ENCODE results near the gene NEUROD1.

The NEUROD1 gene

DNA sequence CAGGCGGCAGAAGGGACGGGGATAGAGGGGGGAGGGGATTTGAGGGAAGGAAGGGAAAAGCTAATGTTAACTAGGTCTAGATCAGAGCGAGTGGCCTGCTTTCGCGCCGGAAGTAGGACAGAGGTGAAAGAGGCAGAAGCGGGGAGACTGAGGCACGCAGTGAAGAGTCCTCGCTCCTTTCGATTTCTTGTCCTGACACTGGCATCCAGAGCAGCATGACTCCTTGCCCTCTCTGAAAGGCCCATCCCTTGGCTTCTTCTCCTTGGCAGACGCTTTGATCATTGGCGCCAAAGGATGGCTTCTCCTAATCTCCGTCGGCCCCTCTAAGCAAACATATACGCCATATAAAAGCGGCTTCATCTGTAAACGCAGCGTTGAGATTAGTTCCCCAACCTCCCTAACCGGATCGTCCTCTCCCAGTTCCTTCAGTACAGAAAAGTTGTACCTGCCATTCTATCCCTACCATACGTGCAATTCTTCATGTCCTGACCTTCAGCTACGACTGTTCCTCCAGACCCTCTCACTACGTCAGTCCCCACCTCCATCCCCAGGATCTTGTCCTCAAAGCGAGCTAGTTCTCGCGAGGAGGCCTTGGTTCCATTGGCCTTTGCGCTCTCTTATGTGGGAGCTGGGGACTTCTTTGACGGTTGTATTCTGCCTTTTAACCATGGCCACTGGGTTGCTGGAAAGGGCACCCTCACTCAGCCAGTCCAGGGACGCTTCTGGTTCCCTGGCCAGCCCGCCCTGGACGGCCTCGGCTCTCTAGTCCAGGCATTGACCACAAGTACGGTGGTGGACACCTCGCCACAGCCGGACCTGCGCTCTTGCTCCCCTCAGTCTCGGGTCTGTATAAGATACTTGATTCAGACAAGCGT, 857 bp upstream of the NEUROD1 start:
- DNase-seq (ENCODE audit: low read depth in 1 of 2, low spot score in 1 of 2): no peak

DNA sequence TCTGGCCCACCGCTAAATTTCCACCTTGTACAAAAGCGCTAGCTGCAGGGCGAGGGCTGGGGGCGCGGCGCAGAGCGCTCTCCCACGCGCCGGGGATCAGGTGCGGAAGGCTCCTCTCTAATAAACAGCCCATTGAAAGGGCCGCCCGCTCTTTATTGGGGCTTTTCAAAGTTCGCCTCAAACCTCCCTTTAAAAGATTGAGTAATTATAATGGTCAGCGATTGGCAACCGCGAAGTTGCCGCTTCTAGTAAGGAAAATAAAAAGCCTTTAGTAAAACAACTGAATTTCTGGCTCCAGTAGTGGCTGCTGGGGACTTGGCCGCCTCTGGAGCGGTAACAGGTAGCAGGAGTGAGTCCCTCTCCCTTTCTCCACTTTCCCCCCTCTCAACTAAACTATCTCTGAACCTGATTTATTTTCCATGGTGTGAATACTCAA, 755 bp downstream of the NEUROD1 start:
- DNase-seq (ENCODE audit: low read depth in 1 of 2, low spot score in 1 of 2): no peak

DNA sequence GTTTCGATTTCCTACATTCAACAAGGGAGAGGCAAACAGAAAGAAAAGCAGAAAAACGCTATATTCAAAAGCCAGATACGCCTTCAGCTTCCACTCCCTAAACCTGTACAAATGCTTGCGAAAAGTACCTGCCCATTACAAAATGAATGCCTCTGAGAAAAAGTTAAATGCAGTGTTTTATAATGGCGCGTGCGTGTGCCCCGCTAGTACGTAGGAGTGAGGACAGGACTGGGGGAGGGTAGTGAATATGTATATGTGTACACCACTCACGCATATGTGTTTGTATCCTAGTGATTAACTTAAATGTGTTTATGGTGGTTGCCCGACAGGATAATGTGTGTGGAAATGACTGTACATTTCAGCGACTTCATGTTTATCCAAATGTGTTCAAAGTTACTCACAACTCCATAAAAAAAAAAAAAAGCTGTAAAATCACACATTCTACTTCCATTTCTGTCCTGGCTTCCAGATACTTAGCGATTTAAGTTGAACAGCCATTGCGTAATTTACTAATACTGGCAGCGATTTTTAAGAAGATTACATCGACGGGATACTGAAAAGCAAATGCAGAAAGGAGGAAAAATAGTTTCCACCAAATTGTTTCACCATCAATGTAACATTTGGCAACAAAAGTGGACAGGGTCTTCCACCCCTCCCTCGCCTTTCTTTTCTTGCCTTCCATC, 1.3 kb downstream of the NEUROD1 start:
- DNase-seq (ENCODE audit: low read depth in 1 of 2, low spot score in 1 of 2): no peak

DNA sequence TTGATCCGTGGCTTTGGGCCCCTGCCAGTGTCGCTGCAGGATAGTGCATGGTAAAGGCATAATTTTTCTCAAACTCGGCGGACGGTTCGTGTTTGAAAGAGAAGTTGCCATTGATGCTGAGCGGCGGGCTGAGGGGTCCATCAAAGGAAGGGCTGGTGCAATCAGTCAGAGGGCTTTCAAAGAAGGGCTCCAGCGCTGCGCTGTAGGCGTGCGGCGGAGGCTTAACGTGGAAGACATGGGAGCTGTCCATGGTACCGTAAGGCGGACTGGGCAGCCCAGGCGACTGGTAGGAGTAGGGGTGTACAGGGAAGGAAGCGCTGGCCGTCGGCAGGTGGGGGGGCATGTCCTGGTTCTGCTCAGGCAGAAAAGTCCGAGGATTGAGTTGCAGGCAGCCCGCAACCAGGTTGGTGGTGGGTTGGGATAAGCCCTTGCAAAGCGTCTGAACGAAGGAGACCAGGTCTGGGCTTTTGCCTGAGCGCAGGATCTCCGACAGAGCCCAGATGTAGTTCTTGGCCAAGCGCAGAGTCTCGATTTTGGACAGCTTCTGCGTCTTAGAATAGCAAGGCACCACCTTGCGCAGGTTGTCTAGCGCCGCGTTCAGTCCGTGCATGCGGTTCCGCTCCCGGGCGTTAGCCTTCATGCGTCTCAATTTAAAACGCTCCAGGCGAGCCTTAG, 2.3 kb downstream of the NEUROD1 start:
- peak in 1 of 2 donors; percentile 39 for DNase-seq (ENCODE audit: low read depth in 1 of 2, low spot score in 1 of 2)

DNA sequence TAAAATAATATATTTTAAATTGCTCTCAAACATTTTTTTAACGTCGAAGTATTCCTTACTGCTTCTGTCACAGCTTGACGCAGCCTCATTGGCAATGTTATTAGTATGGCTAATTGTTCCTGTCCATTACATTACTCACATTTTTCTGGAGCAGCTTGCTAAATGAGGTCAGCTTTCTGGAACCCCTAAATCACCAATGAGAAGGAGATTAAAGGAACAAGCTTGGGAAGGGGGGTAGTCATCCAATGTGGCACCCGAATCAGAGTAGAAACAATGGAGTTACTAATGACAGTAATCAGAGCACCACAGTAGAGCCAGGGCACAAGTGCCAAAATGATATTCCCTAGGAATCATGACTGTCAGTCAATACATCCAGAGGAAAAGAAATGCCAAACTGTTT, 5.1 kb downstream of the NEUROD1 start:
- no peak for DNase-seq (ENCODE audit: low read depth in 1 of 2, low spot score in 1 of 2)

DNA sequence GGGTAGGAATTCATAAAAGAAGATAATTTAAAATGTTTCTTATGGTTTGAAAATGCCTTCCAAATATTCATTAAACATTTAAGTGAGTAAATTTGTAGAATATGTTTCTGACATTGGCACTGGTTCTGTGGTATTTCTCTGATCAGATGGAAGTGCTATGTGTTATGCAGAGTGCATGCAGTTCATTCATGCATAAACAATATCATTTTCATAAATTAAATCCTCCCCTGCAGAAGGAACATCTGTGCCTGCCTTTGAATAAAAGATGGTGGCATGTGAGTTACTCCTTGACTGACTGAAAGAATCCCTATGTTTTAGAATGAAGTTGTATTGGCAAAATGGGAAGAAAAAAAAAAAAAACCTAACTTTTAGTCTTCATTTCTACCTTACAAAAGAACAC, 5.9 kb downstream of the NEUROD1 start:
- no peak for DNase-seq (ENCODE audit: low read depth in 1 of 2, low spot score in 1 of 2)

DNA sequence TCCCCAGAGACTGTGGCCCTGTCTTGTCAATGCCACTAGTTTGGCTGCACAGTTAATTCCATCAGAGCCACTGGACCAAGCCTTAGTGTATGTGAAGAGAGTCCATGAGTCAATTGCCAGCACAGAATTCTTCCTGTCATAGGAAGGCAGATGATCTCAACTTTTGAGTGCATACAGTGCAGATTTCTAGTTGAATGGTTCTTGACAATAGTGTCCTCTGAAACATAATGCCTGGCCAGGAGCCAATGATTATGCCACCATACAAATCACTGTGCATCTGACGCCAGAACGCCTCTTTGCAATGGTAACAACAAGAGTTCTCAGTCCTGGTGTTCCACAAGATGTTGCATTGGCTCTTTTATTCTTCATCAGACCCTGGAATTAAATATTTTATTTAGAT, 7.1 kb downstream of the NEUROD1 start:
- DNase-seq (ENCODE audit: low read depth in 1 of 2, low spot score in 1 of 2): no peak

DNA sequence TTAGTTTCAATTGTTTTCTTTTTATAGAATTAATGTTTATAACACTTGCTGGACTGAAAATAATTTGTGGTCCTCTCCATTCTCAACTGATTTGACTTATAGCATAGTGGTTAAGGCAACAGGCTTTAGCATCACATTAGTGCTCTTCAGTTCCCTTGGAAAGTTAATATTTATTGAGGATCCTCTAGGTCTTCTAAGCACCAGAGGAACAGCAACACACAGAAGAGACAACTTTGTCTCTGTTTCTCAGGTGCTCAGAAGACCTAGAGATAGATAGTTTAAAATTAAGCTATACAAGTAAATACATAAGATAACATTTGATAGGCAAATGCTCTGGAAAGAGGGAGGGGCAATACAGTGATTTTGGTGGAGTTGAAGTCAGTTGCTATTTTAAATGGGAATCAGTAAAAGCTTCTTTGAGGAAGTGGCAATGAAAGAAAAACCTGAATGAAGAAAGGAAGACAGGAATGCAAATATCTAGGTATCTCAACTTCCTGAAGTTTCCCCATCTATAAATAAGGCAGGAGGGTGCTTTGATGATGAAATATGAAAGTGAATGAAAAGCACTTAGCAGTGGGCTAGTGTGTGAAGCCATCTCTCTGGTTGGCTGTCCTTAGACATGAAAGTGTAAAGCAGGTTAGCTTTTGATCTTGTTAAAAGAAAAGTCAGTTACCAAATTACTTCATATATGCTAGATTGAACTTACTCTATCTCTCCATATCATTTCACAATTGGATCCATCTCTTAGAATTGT, 7.9 kb downstream of the NEUROD1 start:
- DNase-seq (ENCODE audit: low read depth in 1 of 2, low spot score in 1 of 2): no peak

DNA sequence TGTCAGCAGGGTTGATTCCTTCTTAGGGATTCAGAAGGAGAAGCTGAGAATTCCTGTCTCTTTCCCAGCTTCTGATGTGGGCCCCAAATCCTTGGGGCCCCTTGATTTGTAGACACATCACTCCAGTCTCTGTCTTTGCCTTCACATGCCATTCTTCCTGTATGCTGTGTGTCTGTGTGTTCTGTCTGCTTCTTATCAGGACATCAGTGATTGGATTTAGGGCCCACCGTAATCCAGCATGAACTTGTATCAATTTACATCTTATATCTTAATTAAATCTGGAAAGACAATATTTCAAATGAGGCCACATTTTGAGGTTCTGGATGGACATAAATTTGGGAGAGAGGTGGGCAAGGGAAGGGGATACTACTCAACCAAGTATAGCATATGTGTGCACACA, 9.7 kb downstream of the NEUROD1 start:
- no peak for DNase-seq (ENCODE audit: low read depth in 1 of 2, low spot score in 1 of 2)

DNA sequence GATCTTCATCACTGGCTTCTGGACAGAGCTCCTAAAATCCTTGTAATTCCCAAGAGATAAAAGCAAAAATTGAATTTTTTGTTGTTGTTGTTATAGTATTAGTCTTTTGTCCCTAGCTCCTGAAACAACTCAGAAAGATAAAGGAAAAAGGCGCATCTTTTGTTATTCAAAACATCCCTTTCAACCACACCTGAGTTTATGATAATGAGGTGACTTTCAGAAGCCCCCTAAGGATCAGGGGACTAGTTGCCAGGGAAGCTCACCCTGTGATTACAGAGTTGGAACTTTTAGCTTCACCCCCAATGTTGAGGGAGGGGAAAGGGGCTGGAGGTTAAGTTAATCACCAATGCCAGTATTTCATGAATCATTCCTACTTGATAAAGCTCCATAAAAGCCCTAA, 13.1 kb downstream of the NEUROD1 start:
- DNase-seq (ENCODE audit: low read depth in 1 of 2, low spot score in 1 of 2): no peak

DNA sequence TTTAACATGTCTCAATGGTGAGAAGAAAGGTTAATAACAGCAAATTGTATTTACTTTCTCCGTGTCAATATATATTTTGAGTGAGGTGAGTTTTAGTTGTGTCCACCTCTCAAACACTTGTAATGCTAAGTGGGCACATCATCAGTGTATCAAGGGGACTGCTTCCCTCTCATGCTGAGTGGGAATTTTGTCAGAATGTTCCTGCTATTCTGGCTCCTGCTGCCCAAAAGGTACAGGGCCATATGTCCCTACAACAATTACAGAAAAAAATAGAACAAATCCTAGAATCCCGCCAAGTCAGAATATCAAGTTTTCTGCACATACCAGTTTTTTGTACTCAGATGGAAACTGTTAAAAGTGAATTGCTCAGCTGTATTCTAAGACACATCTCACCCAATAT, 18.0 kb downstream of the NEUROD1 start:
- no peak for DNase-seq (ENCODE audit: low read depth in 1 of 2, low spot score in 1 of 2)

DNA sequence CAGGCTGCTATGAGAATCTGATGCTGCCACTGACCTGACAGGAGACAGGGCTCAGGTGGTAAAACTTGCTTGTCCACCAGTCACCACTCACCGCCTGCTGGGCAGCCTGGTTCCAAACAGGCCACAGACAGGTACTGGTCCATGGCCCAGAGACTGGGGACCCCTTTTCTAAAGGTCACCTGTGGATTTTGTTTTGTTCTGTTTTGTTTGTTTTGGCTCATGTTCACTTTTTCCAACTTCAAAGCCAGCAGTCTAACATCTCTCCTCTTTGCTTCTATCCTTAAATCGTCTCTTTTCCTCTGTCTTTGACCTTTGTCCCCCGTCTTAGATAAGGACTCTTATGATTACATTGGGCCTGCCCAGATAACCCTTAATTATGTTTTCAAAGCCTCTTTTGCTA, 20.1 kb downstream of the NEUROD1 start:
- no peak for DNase-seq (ENCODE audit: low read depth in 1 of 2, low spot score in 1 of 2)

DNA sequence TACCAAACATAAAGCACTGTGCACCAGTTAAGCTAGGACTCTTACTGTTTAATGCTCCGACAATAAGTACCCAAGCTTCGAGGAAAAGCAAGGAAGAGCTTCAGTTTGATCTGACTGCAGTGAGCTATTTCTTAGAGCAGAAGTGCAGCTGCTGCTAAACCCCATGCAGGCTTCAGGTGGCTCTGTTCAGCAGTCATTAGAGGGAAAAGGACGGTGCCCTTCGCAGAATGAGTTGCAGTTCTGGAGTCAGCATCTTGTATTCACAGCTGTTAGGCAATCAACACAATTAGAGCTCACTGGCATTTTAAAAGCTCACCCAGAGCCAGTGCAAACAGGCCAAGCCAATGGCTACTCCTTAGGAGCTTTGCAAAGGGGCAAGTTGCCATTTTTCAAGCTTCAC, 21.9 kb downstream of the NEUROD1 start:
- DNase-seq (ENCODE audit: low read depth in 1 of 2, low spot score in 1 of 2): no peak

DNA sequence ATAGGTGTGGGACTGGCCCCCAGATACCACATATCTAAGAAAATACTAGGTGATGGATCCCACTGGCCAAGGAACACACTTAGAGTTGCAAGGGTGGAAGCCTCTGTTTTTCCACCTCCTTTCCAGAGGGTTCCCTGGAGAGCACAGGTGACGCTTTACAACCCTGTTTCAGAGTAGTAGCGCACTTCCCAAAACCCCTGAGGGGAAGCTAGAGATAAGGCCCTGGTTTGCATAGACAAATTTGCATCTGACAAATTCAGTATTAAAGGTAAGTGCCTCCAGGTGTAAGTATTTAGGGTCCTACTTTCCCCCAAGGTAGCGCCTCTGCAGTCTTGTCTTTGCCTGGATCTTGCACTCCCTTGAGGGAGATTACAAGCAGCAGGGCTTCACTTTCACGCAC, 22.9 kb downstream of the NEUROD1 start:
- DNase-seq (ENCODE audit: low read depth in 1 of 2, low spot score in 1 of 2): no peak

DNA sequence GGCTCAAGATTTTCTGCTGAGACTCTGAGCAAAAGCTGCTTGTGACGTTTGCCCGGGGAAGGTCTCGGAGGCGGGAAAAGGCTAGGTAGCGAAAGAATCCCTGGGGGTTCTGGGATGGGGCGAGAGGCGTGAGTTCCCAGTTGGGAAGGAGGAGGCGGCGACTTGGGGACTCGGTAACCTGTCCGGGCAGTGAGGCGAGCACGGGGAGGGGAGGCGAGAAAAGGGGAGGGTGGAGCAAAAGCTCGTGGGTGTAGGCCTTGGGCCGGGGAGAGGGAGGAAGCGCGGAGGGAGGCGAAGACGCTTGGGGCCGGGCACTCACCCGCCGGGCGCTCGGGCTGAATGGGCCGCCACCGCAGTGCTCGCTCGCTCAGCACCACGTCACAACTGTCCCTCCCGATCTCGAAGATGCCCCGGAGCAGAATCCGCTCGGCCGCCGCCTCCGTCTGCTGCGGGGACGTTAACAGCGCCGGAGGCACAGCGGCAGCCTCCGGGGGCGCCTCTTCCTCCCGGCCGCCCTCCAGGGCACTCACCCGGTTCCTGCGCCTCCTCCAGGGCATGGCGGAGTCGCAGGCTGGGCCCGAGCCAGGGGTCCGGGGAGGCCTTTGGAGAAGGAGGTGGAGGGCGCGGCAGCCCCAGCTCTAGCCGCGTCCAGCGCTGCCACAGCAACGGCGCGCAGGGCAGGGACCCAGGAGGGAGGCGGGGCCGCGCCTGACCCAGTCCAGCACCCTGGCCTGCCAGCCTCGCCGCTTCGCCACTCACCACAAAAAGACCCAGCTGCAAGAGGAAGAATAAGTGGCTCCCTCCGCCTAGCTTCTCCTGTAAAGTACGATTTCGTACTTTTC, 23.6 kb downstream of the NEUROD1 start, which contains the start of gene CERKL:
CERKL (minus strand) TSS at position 656 of the 842 bp plus-strand sequence; CDS start at position 557, 99 bp downstream.
- no peak for DNase-seq (ENCODE audit: low read depth in 1 of 2, low spot score in 1 of 2)

DNA sequence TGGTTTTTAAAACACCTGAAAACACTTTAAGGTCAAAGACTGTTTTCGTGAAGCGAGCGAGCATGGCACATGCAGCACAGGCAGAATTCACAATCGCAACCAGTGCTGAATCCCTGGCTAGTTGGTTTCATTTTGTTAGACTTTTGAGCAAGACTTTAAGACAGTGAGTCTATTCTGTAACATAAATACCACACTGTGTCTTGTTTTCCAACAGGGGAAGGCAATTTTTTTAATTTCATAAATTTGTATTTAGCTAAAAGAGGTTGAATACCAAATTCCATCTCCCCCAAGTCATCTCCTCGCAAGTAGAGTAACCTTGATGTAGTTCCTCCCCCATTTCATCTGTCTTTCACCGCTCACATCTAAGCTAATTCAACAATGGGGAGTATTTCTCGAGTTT, 24.8 kb downstream of the NEUROD1 start:
- no peak for DNase-seq (ENCODE audit: low read depth in 1 of 2, low spot score in 1 of 2)

DNA sequence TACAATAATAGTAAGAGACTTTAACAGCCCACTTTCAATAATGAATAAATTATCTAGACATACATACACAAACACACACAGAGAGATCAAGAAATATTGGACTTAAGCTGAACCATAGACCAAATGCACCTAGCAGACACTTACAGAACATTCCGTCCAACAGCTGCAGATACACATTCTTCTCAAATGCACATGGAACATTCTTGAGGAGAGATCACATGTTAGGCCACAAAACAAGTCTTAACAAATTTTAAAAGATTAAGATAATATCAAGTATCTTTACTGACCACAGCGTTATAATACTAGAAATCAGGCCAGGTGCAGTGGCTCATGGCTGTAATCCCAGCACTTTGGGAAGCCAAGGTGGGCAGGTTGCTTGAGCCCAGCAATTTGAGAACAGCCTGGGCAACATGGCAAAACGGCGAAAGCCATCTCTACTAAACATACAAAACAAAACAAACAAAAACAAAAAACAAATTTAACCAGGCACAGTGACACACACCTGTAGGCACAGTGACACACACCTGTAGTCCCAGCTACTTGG, 30.8 kb downstream of the NEUROD1 start:
- DNase-seq (ENCODE audit: low read depth in 1 of 2, low spot score in 1 of 2): no peak

DNA sequence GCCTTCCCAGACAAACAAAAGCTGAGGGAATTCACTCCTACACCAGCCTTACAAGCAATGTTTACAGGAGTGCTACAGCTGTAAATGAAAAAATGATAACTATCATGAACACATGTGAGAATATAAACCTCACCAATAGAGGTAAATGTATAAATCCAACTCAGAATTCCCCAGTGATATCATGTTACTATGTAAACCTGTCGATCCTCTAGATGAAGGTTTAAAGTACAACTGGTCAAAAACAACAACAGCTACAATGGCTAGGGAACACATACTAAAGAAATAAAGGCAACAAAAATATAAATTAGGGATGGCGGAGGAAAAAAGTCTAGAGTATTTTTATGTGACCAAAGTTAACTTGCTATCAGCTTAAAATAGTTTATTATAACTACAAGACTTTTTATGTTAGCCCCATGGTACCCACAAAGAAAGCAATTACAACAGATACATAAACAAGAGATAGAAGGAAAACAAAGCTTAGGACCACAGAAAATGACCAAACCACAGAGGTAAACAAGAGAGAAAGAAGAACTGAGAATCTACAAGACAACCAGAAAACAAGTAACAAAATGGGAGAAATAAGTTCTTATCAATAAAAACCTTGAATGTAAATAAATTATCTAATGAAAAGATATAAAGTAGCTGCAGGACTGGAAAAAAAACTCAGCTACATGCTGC, 31.7 kb downstream of the NEUROD1 start:
- DNase-seq (ENCODE audit: low read depth in 1 of 2, low spot score in 1 of 2): no peak

DNA sequence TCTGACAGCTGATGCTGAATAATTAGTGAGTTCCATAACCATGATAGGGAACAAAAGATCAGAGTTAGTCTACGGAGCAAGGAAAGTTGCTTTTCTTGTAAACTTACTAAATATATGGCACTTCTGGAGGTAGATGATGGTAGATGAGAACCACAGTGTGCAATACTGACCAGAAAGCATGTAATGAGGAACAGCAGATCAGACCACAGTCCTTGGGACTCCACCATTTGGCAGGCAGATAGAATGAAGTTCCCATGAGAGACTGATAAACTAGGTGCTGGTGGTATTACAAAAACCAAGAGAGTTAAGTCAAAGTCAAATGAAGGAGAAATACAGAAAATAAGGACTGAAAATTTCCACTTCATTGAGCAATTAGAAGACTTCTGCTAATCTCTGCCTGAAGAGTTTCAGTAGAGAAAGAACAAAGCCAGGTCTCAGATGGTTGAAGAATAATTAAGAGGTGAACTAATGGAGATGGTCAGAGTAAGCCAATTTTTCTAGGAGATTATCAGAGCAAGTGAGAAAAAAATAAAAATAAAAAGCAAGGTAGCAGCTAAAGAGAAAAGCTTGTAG, 33.8 kb downstream of the NEUROD1 start:
- DNase-seq (ENCODE audit: low read depth in 1 of 2, low spot score in 1 of 2): no peak
